Esophagus muscularis mucosa (tissue), 4 donors: Measurements from ENCODE around the gene VSIG1. TPM values are rescaled to one million over a fixed set of nuclear protein-coding genes. Genes with fewer than 3 reads are reported as not detected.

Experiments
- DNase-seq: peaks from one replicate; pipeline ENCODE4 v3.0.0-alpha.2; 2017; ENCODE audit errors: extremely low spot score
- H3K27ac ChIP-seq, 4 donors: fragments of 200-600 bp; sonication (generic); replicated peaks in 1 of 4; 1 replicate in 3 of 4; 2 replicates in 1 of 4; pipeline ENCODE4 v1.5.1; 2016 to 2019; ENCODE audit warnings: mild to moderate bottlenecking in 1 of 4
- H3K27me3 ChIP-seq, 4 donors: fragments of 200-600 bp; sonication (generic); one replicate each; pipeline versions ENCODE4 v1.5.1 to v1.6.0; 2016 to 2019
- H3K36me3 ChIP-seq, 4 donors: fragments of 200-600 bp; sonication (generic); one replicate each; pipeline ENCODE4 v1.5.1; 2016 to 2019
- H3K4me1 ChIP-seq, 4 donors: fragments of 200-600 bp; sonication (generic); one replicate each; pipeline ENCODE4 v1.5.1; 2016 to 2019
- H3K4me3 ChIP-seq, 4 donors: fragments of 200-600 bp; sonication (generic); 1 replicate in 2 of 4; 2 replicates in 2 of 4; pipeline ENCODE4 v1.5.1; 2016 to 2019; ENCODE audit warnings: mild to moderate bottlenecking in 4 of 4, moderate library complexity in 1 of 4
- H3K9me3 ChIP-seq, 4 donors: fragments of 200-600 bp; sonication (generic); 1 replicate in 3 of 4; 2 replicates in 1 of 4; pipeline ENCODE4 v1.5.1; 2016 to 2019
- CTCF ChIP-seq, 3 experiments: fragments of 200-600 bp in 2 of 3; fragments of 450-650 bp in 1 of 3; sonication (generic) in 2 of 3; IDR thresholded peaks; one replicate each; pipeline ENCODE4 v1.5.1; 2017 to 2019; ENCODE audit warnings: antibody characterized with exemption in 3 of 3, mild to moderate bottlenecking in 2 of 3, moderate library complexity in 1 of 3
- EP300 ChIP-seq: sonication (generic); formaldehyde crosslinking; IDR thresholded peaks from one replicate; pipeline ENCODE4 v1.6.1; 2017; ENCODE audit warnings: antibody characterized with exemption
- POLR2A ChIP-seq: fragments of 450-650 bp; IDR thresholded peaks from one replicate; pipeline ENCODE4 v1.6.1; 2017; ENCODE audit warnings: antibody characterized with exemption, moderate library complexity, mild to moderate bottlenecking, low read depth
- POLR2AphosphoS5 ChIP-seq, 2 donors: sonication (generic); formaldehyde crosslinking; IDR thresholded peaks; one replicate each; pipeline ENCODE4 v1.6.1; 2017; ENCODE audit warnings: antibody characterized with exemption in 2 of 2
- WGBS: methylation state at CpG from one replicate; pipeline ENCODE4 v1.1.5; 2018; 5-methylcytosine and 5-hydroxymethylcytosine counted together
- intact Hi-C: fragments of 100-400 bp; cut with DNase I; formaldehyde crosslinking; loops from one replicate; pipeline ENCODE4 v1.15.1; 2023
- total RNA-seq, 4 donors: library from RNA; depleted of rRNA; stranded (reverse); fragments of >200 nt; gene quantifications; one replicate each; pipeline versions ENCODE4 v1.1.0 to v1.2.1, GENCODE V29; 2016

VSIG1 gene
- total RNA-seq, 4 donors from 2014 or later, result 0.17 TPM; not detected in 3

GRCh38 chrX:108088511-108088910 is 43.6 kb downstream of the VSIG1 start:
- TF ChIP-seq POLR2A, result no peak
- TF ChIP-seq EP300, result no peak
- TF ChIP-seq CTCF (IDR thresholded peaks at IDR 0.05), result no peak
- TF ChIP-seq POLR2AphosphoS5 (IDR thresholded peaks at IDR 0.05), result no peak
- Histone ChIP-seq H3K27ac (no peak overlapping the region), H3K4me1 (peaks cover 0 to 22% (median 15%) of the 10 kb centered on the region in 4 donors), H3K27me3 (no peaks in the 10 kb centered on the region), H3K36me3 (peaks cover 0 to 27% (median 15%) of the 10 kb centered on the region in 4 donors), H3K4me3 (no peak overlapping the region), H3K9me3 (no peaks in the 10 kb centered on the region)
- DNase-seq, result no peak
- intact Hi-C loops, result no loop called here
- WGBS, result 65% methylated on average over 1 of the region's 1 CpG

GRCh38 chrX:108090491-108091263 is 45.8 kb downstream of the VSIG1 start:
- Histone ChIP-seq H3K4me1 (peaks cover 0 to 22% (median 15%) of the 10 kb centered on the region in 4 donors), H3K4me3 (peak overlapping the region; percentile 59 to 67 (median 65)), H3K27me3 (no peaks in the 10 kb centered on the region), H3K27ac (peak overlapping the region; percentile 78 to 88 (median 82)), H3K9me3 (no peaks in the 10 kb centered on the region), H3K36me3 (peaks cover 0 to 16% (median 9%) of the 10 kb centered on the region in 4 donors)
- no peak for DNase-seq
- TF ChIP-seq POLR2AphosphoS5 (IDR thresholded peaks at IDR 0.05) (no peak), EP300 (no peak), CTCF (IDR thresholded peaks at IDR 0.05) (no peak), POLR2A (no peak)
- WGBS, result 40% methylated on average over 18 of the region's 20 CpGs
- intact Hi-C loops, result no loop called here

- TF ChIP-seq POLR2A (no peak), EP300 (no peak), CTCF (IDR thresholded peaks at IDR 0.05) (no peak), POLR2AphosphoS5 (IDR thresholded peaks at IDR 0.05) (peak; percentile 81 to 87)
- intact Hi-C loops, result no loop called here
- Histone ChIP-seq H3K27me3 (no peaks in the 10 kb centered on the region), H3K36me3 (peaks cover 0 to 16% (median 6%) of the 10 kb centered on the region in 4 donors), H3K4me3 (peak within 1 kb of the TSS; percentile 59 to 67 (median 65)), H3K9me3 (no peaks in the 10 kb centered on the region), H3K27ac (peak within 1 kb of the TSS; percentile 78 to 88 (median 82)), H3K4me1 (peaks cover 0 to 22% (median 15%) of the 10 kb centered on the region in 4 donors)
- 37% methylated on average over 36 of the region's 47 CpGs for WGBS
- peak; percentile 96 for DNase-seq
Measured at GRCh38 chrX:108091264-108091877, 46.5 kb downstream of the VSIG1 start, which contains the start of the genes ATG4A and PSMD10. ATG4A (plus strand) TSS chrX:108091778; CDS start chrX:108091827, 49 bp downstream. PSMD10 (minus strand) TSS chrX:108091542; CDS start chrX:108091520, 22 bp downstream.

GRCh38 chrX:108091878-108092291 is 47.0 kb downstream of the VSIG1 start:
- TF ChIP-seq POLR2AphosphoS5 (IDR thresholded peaks at IDR 0.05) (no peak), EP300 (no peak), POLR2A (no peak), CTCF (IDR thresholded peaks at IDR 0.05) (no peak)
- Histone ChIP-seq H3K36me3 (peaks cover 0 to 12% (median 2%) of the 10 kb centered on the region in 4 donors), H3K27me3 (no peaks in the 10 kb centered on the region), H3K4me3 (peak overlapping the region; percentile 59 to 67 (median 65)), H3K27ac (peak overlapping the region; percentile 64 to 88 (median 82)), H3K9me3 (no peaks in the 10 kb centered on the region), H3K4me1 (peaks cover 0 to 22% (median 15%) of the 10 kb centered on the region in 4 donors)
- WGBS, result 28% methylated on average over 6 of the region's 15 CpGs
- intact Hi-C loops, result no loop called here
- DNase-seq, result no peak
